Stimulated activated CD8-positive, alpha-beta memory T cell treated with anti-CD3 and anti-CD28 coated beads, Interleukin-7, amount 100 ng/mL, for 24 hours (primary cell): Measurements from ENCODE around the gene CTAG1B.
"Not testable (repeated sequence)": the region's sequence is repeated elsewhere in the genome, so short reads cannot be mapped to it uniquely, and the experiment has no call there.

Experiments
- DNase-seq: peaks from one replicate; pipeline ENCODE4 v3.0.0-alpha.2; 2020; ENCODE audit warnings: low read depth

CTAG1B gene

GRCh38 chrX:154582994-154583393 is 36.1 kb downstream of the CTAG1B start:
- not testable (repeated sequence) for DNase-seq

DNA sequence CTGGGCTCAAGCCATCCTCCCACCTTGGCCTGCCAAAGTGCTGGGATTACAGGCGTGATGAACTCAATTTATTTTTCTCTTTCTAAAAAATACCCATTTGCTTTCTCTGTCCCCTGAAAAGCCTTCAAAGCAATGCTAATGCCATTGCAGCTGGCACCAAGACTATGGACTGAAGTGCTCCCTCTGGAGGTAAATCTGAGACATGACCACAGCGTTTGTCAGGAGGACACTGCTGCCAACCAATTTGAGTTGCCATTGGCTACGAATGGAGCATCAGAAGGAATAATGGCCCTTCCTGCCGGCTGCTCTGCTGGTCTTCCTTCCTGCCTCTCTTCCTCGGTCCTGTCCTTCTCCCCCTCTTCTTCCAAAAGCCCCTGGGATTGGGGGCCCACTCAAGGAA is 44.0 kb downstream of the CTAG1B start:
- DNase-seq, result not testable (repeated sequence)

DNA sequence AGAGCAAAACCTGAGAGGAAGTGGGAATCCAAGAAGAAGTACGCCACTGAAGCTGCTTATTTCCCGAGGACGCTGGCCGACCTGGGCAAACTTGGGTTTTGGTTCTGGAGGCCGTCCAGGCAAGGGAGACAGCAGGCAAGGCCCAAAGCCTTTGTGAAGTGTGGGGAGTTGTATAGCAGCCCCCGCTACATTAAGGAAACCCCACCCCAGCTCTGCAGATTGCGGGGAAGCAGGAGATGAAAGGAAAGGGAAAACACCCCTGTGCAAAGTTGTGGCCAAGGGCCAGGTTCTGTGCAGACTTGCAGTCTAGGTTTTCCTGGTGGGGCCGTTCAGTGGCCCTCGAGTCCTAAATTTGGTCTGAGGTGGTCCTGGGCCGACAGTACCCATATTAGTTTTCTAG is 46.0 kb downstream of the CTAG1B start:
- DNase-seq, result not testable (repeated sequence)

DNA sequence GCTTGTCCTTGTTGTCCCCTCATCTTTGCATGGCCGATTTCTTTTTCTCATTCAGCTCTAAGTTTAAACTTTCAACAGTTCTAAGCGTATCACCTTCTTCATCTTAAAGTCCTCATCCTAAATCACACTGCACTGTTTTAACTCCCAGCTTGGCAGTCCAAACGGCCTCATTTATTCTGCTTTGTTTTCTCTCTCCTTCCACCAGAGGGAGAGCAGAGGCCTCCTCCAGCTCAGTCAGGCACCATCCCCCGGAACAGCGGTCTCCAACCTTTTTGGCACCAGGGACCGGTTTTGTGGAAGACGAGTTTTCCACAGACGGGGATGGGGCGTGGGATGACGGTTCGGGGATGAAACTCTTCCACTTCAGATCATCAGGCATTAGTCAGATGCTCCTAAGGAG is 48.7 kb downstream of the CTAG1B start:
- not testable (repeated sequence) for DNase-seq
